ENCODE data around the gene C17orf50. TPM values are rescaled to one million over a fixed set of nuclear protein-coding genes. Genes with fewer than 3 reads are reported as not detected.

The C17orf50 gene
- total and polyA plus RNA-seq, 2 of the 13 experiments (the other 11 are each of a cell fraction or from before 2014, with no cell fraction given): not detected

- BruUV-seq (replicated peaks): no TSS peak
- Histone ChIP-seq H3K4me1 (ENCODE audit: insufficient read depth, low read length) (peaks cover 12% of the 10 kb centered on the region), H3K79me2 (ENCODE audit: insufficient read depth, low read length) (no peaks in the 10 kb centered on the region), H3K36me3 (replicated peaks in 1 of 2; ENCODE audit: control insufficient read depth in 1 of 2, insufficient read depth in 2 of 2, low read length in 2 of 2) (no peaks in the 10 kb centered on the region), H3K27me3 (ENCODE audit: control insufficient read depth in 1 of 2, insufficient read depth in 2 of 2, low read length in 2 of 2) (peaks cover 0 to 19% of the 10 kb centered on the region in 2 experiments; a peak in 2 of 5 replicates), H3K4me2 (ENCODE audit: low read depth, low read length) (no peak overlapping the region), H2AFZ (ENCODE audit: low read length) (no peak overlapping the region), H3K27ac (ENCODE audit: extremely low read length, insufficient read depth, low read length) (no peak overlapping the region), H3K9me3 (ENCODE audit: low read length) (no peaks in the 10 kb centered on the region), H3K4me3 (replicated peaks in 1 of 3; ENCODE audit: insufficient read depth in 1 of 3, low read depth in 2 of 3, low read length in 3 of 3) (no peak overlapping the region), H3K9ac (ENCODE audit: insufficient read depth, low read depth, low read length) (no peak overlapping the region), H4K20me1 (ENCODE audit: insufficient read depth, low read length) (no peaks in the 10 kb centered on the region)
- DNase-seq (ENCODE audit: low spot score) (no peak), FAIRE-seq (no peak), ATAC-seq (no peak)
- POLR2A ChIA-PET: no interaction called here
- intact Hi-C loops (cut with micrococcal nuclease; ENCODE audit: unreplicated experiment) (no loop called here), in situ Hi-C loops (cut with HindIII; ENCODE audit: extremely low pct_ligation_motif_present, low pct_unique_long_range_greater_than_20kb) (no loop called here)
- TF ChIP-seq STAT6 (CRISPR knock-in tag; IDR thresholded peaks at IDR 0.05; ENCODE audit: borderline replicate concordance): no peak
- no peak for TF ChIP-seq NR2C2 (CRISPR knock-in tag; IDR thresholded peaks at IDR 0.05; ENCODE audit: borderline replicate concordance)
- TF ChIP-seq ZKSCAN8 (CRISPR knock-in tag; IDR thresholded peaks at IDR 0.05; ENCODE audit: borderline replicate concordance): no peak
- no peak for TF ChIP-seq ZFP62 (CRISPR knock-in tag; IDR thresholded peaks at IDR 0.05)
- TF ChIP-seq ZNF446 (CRISPR knock-in tag; IDR thresholded peaks at IDR 0.05): no peak
- no peak for TF ChIP-seq ZNF33B (CRISPR knock-in tag; IDR thresholded peaks at IDR 0.05)
- TF ChIP-seq MAFF (IDR thresholded peaks at IDR 0.05; ENCODE audit: low read depth, low read length): no peak
- TF ChIP-seq PRDM15 (CRISPR knock-in tag; IDR thresholded peaks at IDR 0.05): no peak
- TF ChIP-seq SAP130 (CRISPR knock-in tag; IDR thresholded peaks at IDR 0.05; ENCODE audit: low read depth): no peak
- no peak for TF ChIP-seq HOXA5 (CRISPR knock-in tag; IDR thresholded peaks at IDR 0.05)
- TF ChIP-seq AGO1 (IDR thresholded peaks at IDR 0.05; ENCODE audit: low read depth, low read length, poor library complexity, severe bottlenecking): no peak
- CTCF ChIA-PET (ENCODE audit: low intra/inter-chr PET ratio, low total read pairs): no interaction called here
Measured at GRCh38 chr17:35757243-35757642, 3.4 kb upstream of the C17orf50 start.
